Neuronal stem cell (in vitro differentiated cells): ENCODE results near the gene OPRD1.

ENCODE experiments used
- DNase-seq: peaks from one replicate; pipeline ENCODE4 v3.0.0-alpha.2; 2013; ENCODE audit warnings: low spot score
- H2AFZ ChIP-seq: one replicate; pipeline ENCODE4 v1.6.1; 2013; ENCODE audit warnings: mild to moderate bottlenecking, low read length, inconsistent platforms
- H2AK5ac ChIP-seq: 2 replicates; pipeline ENCODE4 v1.6.1; 2013; ENCODE audit warnings: low read depth, mild to moderate bottlenecking, inconsistent platforms, low read length, moderate library complexity, mixed read lengths
- H2BK120ac ChIP-seq: 2 replicates; pipeline ENCODE4 v1.6.1; 2013; ENCODE audit warnings: low read depth, mild to moderate bottlenecking, inconsistent platforms, low read length, moderate library complexity, mixed read lengths
- H2BK12ac ChIP-seq: one replicate; pipeline ENCODE4 v1.6.1; 2013; ENCODE audit warnings: low read length, inconsistent platforms
- H2BK15ac ChIP-seq: 2 replicates; pipeline ENCODE4 v1.6.1; 2013; ENCODE audit warnings: mild to moderate bottlenecking, low read length, inconsistent platforms, mixed read lengths
- H2BK5ac ChIP-seq: one replicate; pipeline ENCODE4 v1.6.1; 2013; ENCODE audit warnings: inconsistent platforms, mild to moderate bottlenecking, low read length, moderate library complexity
- H3K14ac ChIP-seq: one replicate; pipeline ENCODE4 v1.6.1; 2013; ENCODE audit warnings: low read length, inconsistent platforms
- H3K18ac ChIP-seq: 2 replicates; pipeline ENCODE4 v1.6.1; 2013; ENCODE audit warnings: low read length, inconsistent platforms
- H3K23ac ChIP-seq: 2 replicates; pipeline ENCODE4 v1.6.1; 2013; ENCODE audit warnings: low read depth, mild to moderate bottlenecking, mixed read lengths, low read length, inconsistent platforms; ENCODE audit not compliant: poor library complexity
- H3K27ac ChIP-seq: replicated peaks from 3 replicates; pipeline ENCODE4 v1.5.1; 2013; ENCODE audit warnings: low read length, inconsistent platforms
- H3K27me3 ChIP-seq, 3 experiments: 2 replicates each; pipeline ENCODE4 v1.6.1; 2013; ENCODE audit warnings: low read length in 3 of 3, mild to moderate bottlenecking in 2 of 3, inconsistent platforms in 1 of 3, low read depth in 1 of 3, mixed read lengths in 1 of 3, moderate library complexity in 1 of 3; ENCODE audit not compliant: control insufficient read depth in 3 of 3, insufficient read depth in 3 of 3
- H3K36me3 ChIP-seq, 2 donors: replicated peaks in 1 of 2; 2 replicates each; pipeline ENCODE4 v1.6.1; 2013; ENCODE audit warnings: low read length in 2 of 2; ENCODE audit not compliant: control insufficient read depth in 2 of 2, insufficient read depth in 2 of 2
- H3K4ac ChIP-seq: 2 replicates; pipeline ENCODE4 v1.6.1; 2013; ENCODE audit warnings: inconsistent platforms, mild to moderate bottlenecking, low read length, moderate library complexity
- H3K4me1 ChIP-seq, 2 donors: 1 replicate in 1 of 2; 2 replicates in 1 of 2; pipeline ENCODE4 v1.6.1; 2013; ENCODE audit warnings: low read length in 2 of 2, low read depth in 1 of 2; ENCODE audit not compliant: control insufficient read depth in 2 of 2, insufficient read depth in 1 of 2
- H3K4me2 ChIP-seq: one replicate; pipeline ENCODE4 v1.6.1; 2013; ENCODE audit warnings: mild to moderate bottlenecking, low read length, inconsistent platforms; ENCODE audit not compliant: insufficient read depth, poor library complexity, severe bottlenecking
- H3K4me3 ChIP-seq, 2 donors: 2 replicates each; pipeline ENCODE4 v1.5.1; 2013; ENCODE audit warnings: low read length in 2 of 2, mild to moderate bottlenecking in 2 of 2, inconsistent platforms in 1 of 2, moderate library complexity in 1 of 2
- H3K79me1 ChIP-seq: one replicate; pipeline ENCODE4 v1.6.1; 2013; ENCODE audit warnings: low read depth, mild to moderate bottlenecking, inconsistent platforms, low read length, moderate library complexity
- H3K9ac ChIP-seq: one replicate; pipeline ENCODE4 v1.6.1; 2013; ENCODE audit warnings: mild to moderate bottlenecking, low read depth, low read length, inconsistent platforms; ENCODE audit not compliant: poor library complexity
- H3K9me3 ChIP-seq, 2 donors: replicated peaks in 1 of 2; 2 replicates each; pipeline versions ENCODE3 to v1.6.1; 2013; ENCODE audit warnings: low read length in 2 of 2, mild to moderate bottlenecking in 2 of 2, inconsistent platforms in 1 of 2, low read depth in 1 of 2, mixed read lengths in 1 of 2, moderate library complexity in 1 of 2; ENCODE audit not compliant: control insufficient read depth in 2 of 2, insufficient read depth in 1 of 2
- H4K8ac ChIP-seq: one replicate; pipeline ENCODE4 v1.6.1; 2013; ENCODE audit warnings: low read depth, mild to moderate bottlenecking, inconsistent platforms, low read length, moderate library complexity
- H4K91ac ChIP-seq: one replicate; pipeline ENCODE4 v1.6.1; 2013; ENCODE audit warnings: low read length, low read depth, mild to moderate bottlenecking, inconsistent platforms; ENCODE audit not compliant: poor library complexity
- WGBS, 2 donors: extraction: QIAGEN DNeasy Blood & Tissue Kit; methylation state at CpG; one replicate each; pipeline ENCODE4 v1.1.7; 2013; ENCODE audit warnings: missing lambda C conversion rate in 2 of 2, mixed read lengths in 1 of 2; ENCODE audit not compliant: insufficient read length in 2 of 2, insufficient replicate concordance in 1 of 2; ENCODE audit errors: extremely low coverage in 2 of 2; 5-methylcytosine and 5-hydroxymethylcytosine counted together

OPRD1 gene

DNA sequence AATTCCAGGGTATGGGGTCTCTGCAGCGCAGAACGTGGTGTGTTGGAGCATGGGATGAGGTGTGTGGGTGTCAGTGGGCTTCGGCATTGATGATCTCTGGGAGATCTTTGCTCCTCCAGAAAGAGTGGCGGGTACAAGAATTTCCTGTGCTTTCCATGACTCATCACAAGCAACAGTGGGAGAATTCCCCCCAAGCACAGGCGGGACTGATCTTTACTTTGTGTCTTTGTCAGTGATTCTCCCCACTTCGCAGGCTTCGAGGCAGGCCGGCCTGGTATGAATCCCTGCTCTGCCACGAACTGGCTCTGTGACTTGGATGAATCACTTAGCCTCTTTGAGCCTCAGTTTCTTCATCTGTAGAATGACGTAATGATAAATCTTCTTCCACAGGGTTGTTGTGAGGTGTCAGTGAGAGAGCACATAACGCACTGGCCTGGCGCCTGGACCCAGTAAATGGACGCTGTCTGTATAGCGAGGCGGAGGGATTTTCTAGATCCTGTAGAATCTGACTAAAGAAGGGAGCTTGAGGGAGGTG lies 2.0 kb downstream of the OPRD1 start:
- no peak overlapping the region for H3K4ac ChIP-seq
- H3K9ac ChIP-seq = no peak overlapping the region

GRCh38 chr1:28815533-28816185 lies 3.7 kb downstream of the OPRD1 start:
- Histone ChIP-seq H3K79me1 (no peaks in the 10 kb centered on the region), H3K27ac (no peak overlapping the region), H2BK15ac (no peak overlapping the region), H3K9ac (no peak overlapping the region), H3K9me3 (peaks cover 3% of the 10 kb centered on the region in 2 donors), H2BK120ac (no peak overlapping the region), H4K8ac (no peak overlapping the region), H3K14ac (no peak overlapping the region), H3K36me3 (no peaks in the 10 kb centered on the region), H2AK5ac (no peak overlapping the region), H3K4ac (no peak overlapping the region), H3K18ac (peak overlapping the region; percentile 87), H4K91ac (no peak overlapping the region), H3K4me3 (no peak overlapping the region), H2AFZ (peak overlapping the region; percentile 28), H3K4me1 (peaks cover 0 to 6% of the 10 kb centered on the region in 2 donors), H2BK5ac (no peak overlapping the region), H2BK12ac (peak overlapping the region; percentile 7), H3K23ac (peak overlapping the region; percentile 10), H3K4me2 (no peak overlapping the region), H3K27me3 (peaks cover 12 to 71% (median 25%) of the 10 kb centered on the region in 3 experiments)
- no peak for DNase-seq
- no CpG with 5 or more reads among the region's 12 CpGs for WGBS, 2 donors

More for the DNA sequence above, 2.0 kb downstream of the OPRD1 start:
- H3K27me3 ChIP-seq = peaks cover 12 to 81% (median 25%) of the 10 kb centered on the region in 3 experiments
- H3K79me1 ChIP-seq = no peaks in the 10 kb centered on the region
- no peak overlapping the region for H2AK5ac ChIP-seq
- H3K18ac ChIP-seq = no peak overlapping the region
- no peak overlapping the region for H3K4me3 ChIP-seq
- H4K91ac ChIP-seq = peak overlapping the region; percentile 4
- no peak overlapping the region for H2BK120ac ChIP-seq
- no peak overlapping the region for H2BK5ac ChIP-seq
- no CpG with 5 or more reads among the region's 15 CpGs for WGBS, 2 donors
- no peak overlapping the region for H3K23ac ChIP-seq
- H3K36me3 ChIP-seq = no peaks in the 10 kb centered on the region
- no peak overlapping the region for H4K8ac ChIP-seq
- H2BK15ac ChIP-seq = no peak overlapping the region
- DNase-seq = no peak
- H3K27ac ChIP-seq = no peak overlapping the region
- H2BK12ac ChIP-seq = no peak overlapping the region
- H3K9me3 ChIP-seq = peaks cover 1 to 3% of the 10 kb centered on the region in 2 donors
- peaks cover 0 to 6% of the 10 kb centered on the region in 2 donors for H3K4me1 ChIP-seq
- no peak overlapping the region for H3K14ac ChIP-seq
- H2AFZ ChIP-seq = no peak overlapping the region
- no peak overlapping the region for H3K4me2 ChIP-seq

DNA sequence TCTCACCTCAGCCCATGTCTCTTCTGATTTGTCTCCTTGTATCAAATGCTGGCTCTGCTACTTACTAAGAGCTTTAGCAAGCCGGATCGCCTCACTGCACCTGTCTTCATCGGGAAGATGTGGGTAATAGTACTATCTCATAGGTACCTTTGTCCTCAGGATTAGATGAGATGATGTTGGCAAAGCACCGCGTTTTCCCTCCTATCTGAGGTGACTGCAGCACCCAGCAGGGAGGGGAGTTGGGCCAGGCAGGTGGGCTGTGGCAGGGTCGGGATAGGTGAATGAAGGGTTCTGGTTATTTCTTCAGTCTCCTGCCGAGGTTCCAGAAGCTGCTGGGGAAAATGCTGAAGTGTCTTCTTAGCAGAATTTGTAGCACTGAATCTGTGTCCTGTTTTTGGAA lies 5.2 kb downstream of the OPRD1 start:
- Histone ChIP-seq H2BK120ac (no peak overlapping the region), H3K27ac (no peak overlapping the region), H3K4me2 (no peak overlapping the region), H2BK5ac (no peak overlapping the region), H3K18ac (no peak overlapping the region), H3K14ac (no peak overlapping the region), H3K9me3 (peaks cover 3% of the 10 kb centered on the region in 2 donors), H4K91ac (no peak overlapping the region), H3K4ac (no peak overlapping the region), H3K23ac (no peak overlapping the region), H4K8ac (no peak overlapping the region), H2BK15ac (no peak overlapping the region), H2AFZ (no peak overlapping the region), H3K36me3 (no peaks in the 10 kb centered on the region), H3K79me1 (no peaks in the 10 kb centered on the region), H2AK5ac (no peak overlapping the region), H3K27me3 (peaks cover 7 to 57% (median 13%) of the 10 kb centered on the region in 3 experiments), H3K9ac (no peak overlapping the region), H3K4me1 (peaks cover 0 to 6% of the 10 kb centered on the region in 2 donors), H3K4me3 (no peak overlapping the region), H2BK12ac (no peak overlapping the region)
- DNase-seq = no peak
- WGBS, 2 donors = no CpG with 5 or more reads among the region's 7 CpGs

GRCh38 chr1:28819020-28819419 lies 7.0 kb downstream of the OPRD1 start:
- Histone ChIP-seq H2BK15ac (no peak overlapping the region), H3K9ac (no peak overlapping the region), H3K4me2 (no peak overlapping the region), H3K4me1 (peaks cover 0 to 6% of the 10 kb centered on the region in 2 donors), H3K23ac (no peak overlapping the region), H2BK5ac (no peak overlapping the region), H3K27me3 (peaks cover 0 to 38% (median 0%) of the 10 kb centered on the region in 3 experiments), H3K14ac (no peak overlapping the region), H2BK12ac (no peak overlapping the region), H3K27ac (no peak overlapping the region), H3K36me3 (no peaks in the 10 kb centered on the region), H3K18ac (no peak overlapping the region), H4K8ac (no peak overlapping the region), H2BK120ac (no peak overlapping the region), H3K9me3 (peaks cover 0 to 2% of the 10 kb centered on the region in 2 donors), H3K79me1 (no peaks in the 10 kb centered on the region), H2AK5ac (peak overlapping the region; percentile 81), H4K91ac (no peak overlapping the region), H2AFZ (no peak overlapping the region), H3K4ac (no peak overlapping the region), H3K4me3 (no peak overlapping the region)
- no peak for DNase-seq
